Thyroid gland (tissue), 4 donors: Measurements from ENCODE around the gene MAPK10. TPM values are rescaled to one million over a fixed set of nuclear protein-coding genes. Genes with fewer than 3 reads are reported as not detected.

Experiments used
- DNase-seq, 2 donors: peaks; one replicate each; pipeline ENCODE4 v3.0.0-alpha.2; 2019
- H3K27ac ChIP-seq, 3 donors: fragments of 200-600 bp; sonication (generic); 1 replicate in 2 of 3; 2 replicates in 1 of 3; pipeline ENCODE4 v1.5.1; 2016 to 2019; ENCODE audit warnings: mild to moderate bottlenecking in 1 of 3, moderate library complexity in 1 of 3
- H3K27me3 ChIP-seq: fragments of 200-600 bp; sonication (generic); one replicate; pipeline ENCODE4 v1.5.1; 2019
- H3K36me3 ChIP-seq, 2 donors: fragments of 200-600 bp; sonication (generic); one replicate each; pipeline ENCODE4 v1.5.1; 2016 to 2019
- H3K4me1 ChIP-seq, 2 donors: fragments of 200-600 bp; sonication (generic); one replicate each; pipeline ENCODE4 v1.5.1; 2017 to 2019
- H3K4me3 ChIP-seq, 3 donors: fragments of 200-600 bp; sonication (generic); replicated peaks in 1 of 3; 1 replicate in 2 of 3; 2 replicates in 1 of 3; pipeline ENCODE4 v1.5.1; 2016; ENCODE audit warnings: mild to moderate bottlenecking in 1 of 3
- H3K9me3 ChIP-seq: fragments of 200-600 bp; sonication (generic); one replicate; pipeline ENCODE4 v1.5.1; 2017
- POLR2A ChIP-seq, 2 donors: fragments of 450-650 bp; IDR thresholded peaks; one replicate each; pipeline ENCODE4 v1.6.1; 2017; ENCODE audit warnings: antibody characterized with exemption in 2 of 2, mild to moderate bottlenecking in 2 of 2, moderate library complexity in 1 of 2
- WGBS, 2 donors: methylation state at CpG; one replicate each; pipeline ENCODE4 v1.1.5; 2017; 5-methylcytosine and 5-hydroxymethylcytosine counted together
- intact Hi-C: fragments of 100-400 bp; cut with DNase I; formaldehyde crosslinking; loops from one replicate; pipeline ENCODE4 v1.15.1; 2023
- total RNA-seq, 4 donors: library from RNA; depleted of rRNA; stranded (reverse); fragments of >200 nt; gene quantifications; one replicate each; pipeline ENCODE4 v1.2.3, GENCODE V29; 2016
- TF ChIP-seq, protein P1 (sequence below), 6 experiments: fragments of 200-600 bp in 3 of 6; fragments of 450-650 bp in 3 of 6; sonication (generic) in 3 of 6; IDR thresholded peaks; one replicate each; pipeline ENCODE4 v1.5.1; 2016 to 2019; ENCODE audit warnings: antibody characterized with exemption in 6 of 6, mild to moderate bottlenecking in 2 of 6, inconsistent platforms in 1 of 6, moderate library complexity in 1 of 6

Gene MAPK10
- total RNA-seq, 4 donors from 2014 or later = 65.4 to 95.0 (median 86.2) TPM

- no peaks in the 10 kb centered on the region for H3K36me3 ChIP-seq
- no peaks in the 10 kb centered on the region for H3K27me3 ChIP-seq
- no peak overlapping the region for H3K27ac ChIP-seq
- no peak for DNase-seq
- no peaks in the 10 kb centered on the region for H3K9me3 ChIP-seq
- no peak overlapping the region for H3K4me3 ChIP-seq
- TF ChIP-seq POLR2A (IDR thresholded peaks at IDR 0.05) = no peak
- TF ChIP-seq, protein P1, sequence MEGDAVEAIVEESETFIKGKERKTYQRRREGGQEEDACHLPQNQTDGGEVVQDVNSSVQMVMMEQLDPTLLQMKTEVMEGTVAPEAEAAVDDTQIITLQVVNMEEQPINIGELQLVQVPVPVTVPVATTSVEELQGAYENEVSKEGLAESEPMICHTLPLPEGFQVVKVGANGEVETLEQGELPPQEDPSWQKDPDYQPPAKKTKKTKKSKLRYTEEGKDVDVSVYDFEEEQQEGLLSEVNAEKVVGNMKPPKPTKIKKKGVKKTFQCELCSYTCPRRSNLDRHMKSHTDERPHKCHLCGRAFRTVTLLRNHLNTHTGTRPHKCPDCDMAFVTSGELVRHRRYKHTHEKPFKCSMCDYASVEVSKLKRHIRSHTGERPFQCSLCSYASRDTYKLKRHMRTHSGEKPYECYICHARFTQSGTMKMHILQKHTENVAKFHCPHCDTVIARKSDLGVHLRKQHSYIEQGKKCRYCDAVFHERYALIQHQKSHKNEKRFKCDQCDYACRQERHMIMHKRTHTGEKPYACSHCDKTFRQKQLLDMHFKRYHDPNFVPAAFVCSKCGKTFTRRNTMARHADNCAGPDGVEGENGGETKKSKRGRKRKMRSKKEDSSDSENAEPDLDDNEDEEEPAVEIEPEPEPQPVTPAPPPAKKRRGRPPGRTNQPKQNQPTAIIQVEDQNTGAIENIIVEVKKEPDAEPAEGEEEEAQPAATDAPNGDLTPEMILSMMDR (IDR thresholded peaks at IDR 0.05) = no peak
- 83 to 86% methylated on average over 3 of the region's 3 CpGs for WGBS, 2 donors
- no peaks in the 10 kb centered on the region for H3K4me1 ChIP-seq
- intact Hi-C loops = no loop called here
Observed at GRCh38 chr4:86151196-86151595, 208.7 kb downstream of the MAPK10 start.

GRCh38 chr4:86141161-86141560 lies 218.7 kb downstream of the MAPK10 start:
- Histone ChIP-seq H3K4me3 (no peak overlapping the region), H3K4me1 (peaks cover 17 to 21% of the 10 kb centered on the region in 2 donors), H3K27me3 (no peaks in the 10 kb centered on the region), H3K9me3 (no peaks in the 10 kb centered on the region), H3K27ac (peak overlapping the region in 1 of 3 donors; percentile 21), H3K36me3 (no peaks in the 10 kb centered on the region)
- TF ChIP-seq POLR2A (IDR thresholded peaks at IDR 0.05) = no peak
- TF ChIP-seq, protein P1 (IDR thresholded peaks at IDR 0.05) = no peak
- 98 to 100% methylated on average over 1 of the region's 1 CpG for WGBS, 2 donors
- intact Hi-C loops = no loop called here
- DNase-seq = no peak

DNA sequence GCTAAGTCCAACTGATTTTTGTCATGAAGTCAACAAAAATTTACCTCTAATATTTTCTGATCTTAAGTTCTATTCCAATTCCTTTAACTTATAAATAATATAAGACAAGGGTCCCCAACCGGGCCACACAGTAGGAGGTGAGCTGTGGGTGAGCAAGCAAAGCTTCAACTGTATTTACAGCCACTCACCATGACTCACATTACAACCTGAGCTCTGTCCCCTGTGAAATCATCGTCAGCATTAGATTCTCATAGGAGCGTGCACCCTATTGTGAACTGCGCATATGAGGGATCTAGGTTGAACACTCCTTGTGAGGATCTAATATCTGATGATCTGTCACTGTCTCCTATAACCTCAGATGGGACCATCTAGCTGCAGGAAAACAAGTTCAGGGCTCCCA lies 227.4 kb downstream of the MAPK10 start:
- DNase-seq = no peak
- intact Hi-C loops = no loop called here
- H3K4me1 ChIP-seq = peaks cover 0 to 8% of the 10 kb centered on the region in 2 donors
- WGBS, 2 donors = 94 to 98% methylated on average over 4 of the region's 4 CpGs
- H3K27me3 ChIP-seq = no peaks in the 10 kb centered on the region
- no peak overlapping the region for H3K4me3 ChIP-seq
- H3K27ac ChIP-seq = no peak overlapping the region
- no peaks in the 10 kb centered on the region for H3K36me3 ChIP-seq
- H3K9me3 ChIP-seq = no peaks in the 10 kb centered on the region
- TF ChIP-seq POLR2A (IDR thresholded peaks at IDR 0.05) = no peak
- TF ChIP-seq, protein P1 (IDR thresholded peaks at IDR 0.05) = no peak

DNA sequence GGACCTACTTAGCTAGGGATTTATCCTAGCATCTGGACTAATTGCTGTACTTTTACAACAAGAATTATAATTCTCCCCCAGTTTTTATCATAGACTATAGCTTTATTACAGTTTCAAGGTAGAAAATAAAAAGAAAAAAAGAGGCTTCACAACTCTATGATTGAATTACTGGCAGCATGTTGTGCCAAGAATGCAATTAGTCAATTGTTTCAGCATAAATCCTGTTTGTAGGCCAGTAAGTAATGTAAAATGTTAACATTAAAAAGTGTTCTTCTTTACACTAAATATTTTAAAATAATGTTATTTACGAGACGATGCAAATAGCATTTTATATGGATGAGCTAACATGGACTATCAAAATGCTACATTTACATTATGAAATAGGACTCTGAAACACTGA lies 228.4 kb downstream of the MAPK10 start:
- no peak for TF ChIP-seq POLR2A (IDR thresholded peaks at IDR 0.05)
- TF ChIP-seq, protein P1 (IDR thresholded peaks at IDR 0.05) = no peak
- intact Hi-C loops = no loop called here
- no peaks in the 10 kb centered on the region for H3K9me3 ChIP-seq
- 86 to 96% methylated on average over 2 of the region's 2 CpGs for WGBS, 2 donors
- H3K27me3 ChIP-seq = no peaks in the 10 kb centered on the region
- no peak overlapping the region for H3K27ac ChIP-seq
- peaks cover 0 to 8% of the 10 kb centered on the region in 2 donors for H3K4me1 ChIP-seq
- H3K4me3 ChIP-seq = no peak overlapping the region
- H3K36me3 ChIP-seq = no peaks in the 10 kb centered on the region
- no peak for DNase-seq

- Histone ChIP-seq H3K9me3 (no peaks in the 10 kb centered on the region), H3K36me3 (no peaks in the 10 kb centered on the region), H3K27ac (no peak overlapping the region), H3K4me1 (peaks cover 0 to 8% of the 10 kb centered on the region in 2 donors), H3K27me3 (no peaks in the 10 kb centered on the region), H3K4me3 (no peak overlapping the region)
- intact Hi-C loops = no loop called here
- DNase-seq = no peak
- WGBS, 2 donors = 93 to 96% methylated on average over 2 of the region's 2 CpGs
- TF ChIP-seq POLR2A (IDR thresholded peaks at IDR 0.05) = no peak
- TF ChIP-seq, protein P1 (IDR thresholded peaks at IDR 0.05) = no peak
Observed at GRCh38 chr4:86130160-86130933, 229.5 kb downstream of the MAPK10 start.
